Thymus (tissue), 11 donors: ENCODE results near the gene TLCD3B. TPM values are rescaled to one million over a fixed set of nuclear protein-coding genes. Genes with fewer than 3 reads are reported as not detected.
A peak's percentile ranks its signal among the peaks of the same experiment; 100 is the strongest.

Source experiments
- DNase-seq, 9 donors: peaks; one replicate each; pipeline ENCODE4 v3.0.0-alpha.2; 2013; ENCODE audit warnings: low spot score in 9 of 9, low read depth in 6 of 9, missing footprints in 1 of 9
- H3K27ac ChIP-seq, 2 donors: one replicate each; pipeline ENCODE4 v1.5.1; 2013; ENCODE audit warnings: control low read depth in 1 of 2, low read depth in 1 of 2, low read length in 1 of 2, mild to moderate bottlenecking in 1 of 2, moderate library complexity in 1 of 2
- H3K27me3 ChIP-seq, 2 donors: one replicate each; pipeline ENCODE4 v1.5.1; 2013; ENCODE audit warnings: low read length in 1 of 2; ENCODE audit not compliant: control insufficient read depth in 2 of 2, insufficient read depth in 1 of 2
- H3K36me3 ChIP-seq, 2 donors: one replicate each; pipeline ENCODE4 v1.5.1; 2013; ENCODE audit warnings: low read length in 1 of 2, mild to moderate bottlenecking in 1 of 2, moderate library complexity in 1 of 2; ENCODE audit not compliant: control insufficient read depth in 2 of 2, insufficient read depth in 2 of 2
- H3K4me1 ChIP-seq, 2 donors: one replicate each; pipeline ENCODE4 v1.5.1; 2013; ENCODE audit warnings: low read length in 2 of 2; ENCODE audit not compliant: control insufficient read depth in 2 of 2, insufficient read depth in 2 of 2
- H3K4me3 ChIP-seq, 2 donors: one replicate each; pipeline ENCODE4 v1.5.1; 2013; ENCODE audit warnings: low read length in 2 of 2, control low read depth in 1 of 2, mild to moderate bottlenecking in 1 of 2
- H3K9me3 ChIP-seq, 2 donors: one replicate each; pipeline ENCODE4 v1.5.1; 2013; ENCODE audit warnings: low read length in 1 of 2, mild to moderate bottlenecking in 1 of 2; ENCODE audit not compliant: control insufficient read depth in 2 of 2, insufficient read depth in 1 of 2
- WGBS: extraction: QIAGEN DNeasy Blood & Tissue Kit; methylation state at CpG from one replicate; pipeline ENCODE4 v1.1.7; 2013; 5-methylcytosine and 5-hydroxymethylcytosine counted together
- polyA plus RNA-seq: library from polyadenylated mRNA; stranded (reverse); fragments of 200-250 nt; gene quantifications from one replicate; pipeline ENCODE4 v1.2.3, GENCODE V29; 2013
- total RNA-seq: library from RNA; stranded (reverse); fragments of 120-200 nt; gene quantifications from one replicate; pipeline ENCODE4 v1.2.4, GENCODE V29; 2013
- donor health status: healthy.

The TLCD3B gene
- total and polyA plus RNA-seq, 2 donors: 0.24 to 0.68 TPM

- H3K27me3 ChIP-seq: peaks cover 6 to 17% of the 10 kb centered on the region in 2 donors
- no peaks in the 10 kb centered on the region for H3K9me3 ChIP-seq
- no peak overlapping the region for H3K27ac ChIP-seq
- no peak overlapping the region for H3K4me3 ChIP-seq
- 19% methylated on average over 11 of the region's 11 CpGs for WGBS
- peaks cover 9 to 16% of the 10 kb centered on the region in 2 donors for H3K4me1 ChIP-seq
- H3K36me3 ChIP-seq: peaks cover 32 to 37% of the 10 kb centered on the region in 2 donors
- peak in 1 of 9 donors; percentile 46 for DNase-seq
Observed at GRCh38 chr16:30004811-30005242, 26.2 kb downstream of the TLCD3B start.

GRCh38 chr16:30004424-30004776 lies 26.7 kb downstream of the TLCD3B start:
- peaks cover 9 to 16% of the 10 kb centered on the region in 2 donors for H3K4me1 ChIP-seq
- DNase-seq: no peak
- peaks cover 4 to 13% of the 10 kb centered on the region in 2 donors for H3K27me3 ChIP-seq
- H3K27ac ChIP-seq: no peak overlapping the region
- no peak overlapping the region for H3K4me3 ChIP-seq
- H3K9me3 ChIP-seq: no peaks in the 10 kb centered on the region
- peaks cover 32 to 37% of the 10 kb centered on the region in 2 donors for H3K36me3 ChIP-seq
- WGBS: 79% methylated on average over 19 of the region's 19 CpGs

GRCh38 chr16:30003670-30004423 lies 27.2 kb downstream of the TLCD3B start:
- Histone ChIP-seq H3K27ac (no peak overlapping the region), H3K4me3 (no peak overlapping the region), H3K9me3 (no peaks in the 10 kb centered on the region), H3K36me3 (peaks cover 35 to 42% of the 10 kb centered on the region in 2 donors), H3K27me3 (peaks cover 0 to 8% of the 10 kb centered on the region in 2 donors), H3K4me1 (peaks cover 9 to 16% of the 10 kb centered on the region in 2 donors)
- no peak for DNase-seq
- WGBS: 97% methylated on average over 17 of the region's 17 CpGs

- H3K4me1 ChIP-seq: peaks cover 9 to 16% of the 10 kb centered on the region in 2 donors
- H3K27me3 ChIP-seq: peaks cover 0 to 2% of the 10 kb centered on the region in 2 donors
- no peak overlapping the region for H3K4me3 ChIP-seq
- H3K9me3 ChIP-seq: no peaks in the 10 kb centered on the region
- H3K27ac ChIP-seq: no peak overlapping the region
- no peak for DNase-seq
- peaks cover 35 to 47% of the 10 kb centered on the region in 2 donors for H3K36me3 ChIP-seq
- 99% methylated on average over 19 of the region's 19 CpGs for WGBS
Observed at GRCh38 chr16:30002614-30003346, 28.3 kb downstream of the TLCD3B start.

- 96% methylated on average over 33 of the region's 33 CpGs for WGBS
- Histone ChIP-seq H3K4me1 (peaks cover 12 to 24% of the 10 kb centered on the region in 2 donors), H3K27me3 (no peaks in the 10 kb centered on the region), H3K36me3 (peaks cover 30 to 47% of the 10 kb centered on the region in 2 donors), H3K4me3 (no peak overlapping the region), H3K9me3 (no peaks in the 10 kb centered on the region), H3K27ac (no peak overlapping the region)
- no peak for DNase-seq
Observed at GRCh38 chr16:30000735-30001631, 30.1 kb downstream of the TLCD3B start.

GRCh38 chr16:29999605-30000004 lies 31.5 kb downstream of the TLCD3B start:
- 98% methylated on average over 6 of the region's 6 CpGs for WGBS
- H3K9me3 ChIP-seq: no peaks in the 10 kb centered on the region
- H3K4me1 ChIP-seq: peaks cover 11 to 22% of the 10 kb centered on the region in 2 donors
- H3K4me3 ChIP-seq: no peak overlapping the region
- peaks cover 27 to 40% of the 10 kb centered on the region in 2 donors for H3K36me3 ChIP-seq
- no peak overlapping the region for H3K27ac ChIP-seq
- DNase-seq: no peak
- no peaks in the 10 kb centered on the region for H3K27me3 ChIP-seq

GRCh38 chr16:29996766-29997250 lies 34.3 kb downstream of the TLCD3B start:
- Histone ChIP-seq H3K4me3 (peak overlapping the region; percentile 68 to 88), H3K27ac (peak overlapping the region in 1 of 2 donors; percentile 99), H3K36me3 (peaks cover 33 to 50% of the 10 kb centered on the region in 2 donors), H3K4me1 (peaks cover 10 to 23% of the 10 kb centered on the region in 2 donors), H3K9me3 (no peaks in the 10 kb centered on the region), H3K27me3 (no peaks in the 10 kb centered on the region)
- DNase-seq: peak in 2 of 9 donors; percentile 8 to 31
- 28% methylated on average over 9 of the region's 9 CpGs for WGBS

GRCh38 chr16:29995911-29996765 lies 34.9 kb downstream of the TLCD3B start, which contains the start of gene INO80E:
Gene INO80E, plus strand, starts transcription at chr16:29996241. Its CDS starts 70 bp downstream, at chr16:29996311.
- Histone ChIP-seq H3K9me3 (no peaks in the 10 kb centered on the region), H3K36me3 (peaks cover 33 to 50% of the 10 kb centered on the region in 2 donors), H3K27ac (peak within 1 kb of the TSS; percentile 96 to 99), H3K4me1 (peaks cover 10 to 23% of the 10 kb centered on the region in 2 donors), H3K27me3 (no peaks in the 10 kb centered on the region), H3K4me3 (peak within 1 kb of the TSS; percentile 68 to 88)
- under 1% methylated on average over 65 of the region's 65 CpGs for WGBS
- peak; percentile 94 to 98 (median 96) for DNase-seq
